GM12878 (cell line): ENCODE measurements around the gene SYMPK. TPM values are rescaled to one million over a fixed set of nuclear protein-coding genes. Genes with fewer than 3 reads are reported as not detected.
A peak's percentile ranks its signal among the peaks of the same experiment; 100 is the strongest.

Experiments used
- BMI1 ChIP-seq: fragments of 450-650 bp; IDR thresholded peaks from 2 replicates; pipeline ENCODE4 v1.6.1; 2016; ENCODE audit warnings: mild to moderate bottlenecking, moderate library complexity, borderline replicate concordance
- CREB1 ChIP-seq: IDR thresholded peaks from 2 replicates; pipeline ENCODE4 v1.6.1; 2012; ENCODE audit warnings: low read depth, mild to moderate bottlenecking, inconsistent platforms
- CREM ChIP-seq: IDR thresholded peaks from 2 replicates; pipeline ENCODE4 v1.6.1; 2014; ENCODE audit warnings: antibody characterized with exemption, low read depth
- ETV6 ChIP-seq, 2 experiments: fragments of 450-650 bp in 1 of 2; IDR thresholded peaks in 1 of 2; conservative IDR thresholded peaks in 1 of 2; 2 replicates each; pipeline ENCODE4 v1.6.1; 2014; ENCODE audit warnings: antibody characterized with exemption in 1 of 2, borderline replicate concordance in 1 of 2, low read depth in 1 of 2, mild to moderate bottlenecking in 1 of 2, moderate library complexity in 1 of 2
- FOXK2 ChIP-seq: fragments of 450-650 bp; IDR thresholded peaks from 2 replicates; pipeline ENCODE4 v1.6.1; 2017; ENCODE audit warnings: mild to moderate bottlenecking, moderate library complexity
- HDAC6 ChIP-seq: fragments of 200-600 bp; sonication (generic); IDR thresholded peaks from one replicate; pipeline ENCODE4 v1.8.0; 2017; ENCODE audit warnings: antibody characterized with exemption; ENCODE audit not compliant: unreplicated experiment
- HSF1 ChIP-seq: fragments of 150-350 bp; IDR thresholded peaks from 2 replicates; pipeline ENCODE4 v1.6.1; 2014; ENCODE audit warnings: mild to moderate bottlenecking, low read depth, low read length
- JUND ChIP-seq: IDR thresholded peaks from 2 replicates; pipeline ENCODE4 v1.6.1; 2012; ENCODE audit warnings: low read depth, mild to moderate bottlenecking, low read length, improper control_type of control experiment, moderate library complexity
- MTA2 ChIP-seq: fragments of 450-650 bp; IDR thresholded peaks from 2 replicates; pipeline ENCODE4 v1.6.1; 2016; ENCODE audit warnings: low read depth, mild to moderate bottlenecking, moderate library complexity
- MTA3 ChIP-seq: IDR thresholded peaks from 2 replicates; pipeline ENCODE4 v1.6.1; 2012; ENCODE audit warnings: low read length, inconsistent platforms, borderline replicate concordance
- MYB ChIP-seq: fragments of 150-350 bp; IDR thresholded peaks from 2 replicates; pipeline ENCODE4 v1.6.1; 2014; ENCODE audit warnings: mild to moderate bottlenecking, low read depth, low read length, borderline replicate concordance
- NR2C1 ChIP-seq: fragments of 450-650 bp; IDR thresholded peaks from 2 replicates; pipeline ENCODE4 v1.6.1; 2017; ENCODE audit warnings: antibody characterized with exemption, mild to moderate bottlenecking, moderate library complexity
- PAX5 ChIP-seq: IDR thresholded peaks from 2 replicates; pipeline ENCODE4 v1.6.1; 2011; ENCODE audit warnings: low read depth, low read length, borderline replicate concordance
- PAX8 ChIP-seq: fragments of 450-650 bp; IDR thresholded peaks from 2 replicates; pipeline ENCODE4 v1.6.1; 2017; ENCODE audit warnings: mild to moderate bottlenecking, moderate library complexity
- PML ChIP-seq: IDR thresholded peaks from 2 replicates; pipeline ENCODE4 v1.6.1; 2012; ENCODE audit warnings: low read length, inconsistent platforms
- POLR2AphosphoS2 ChIP-seq: IDR thresholded peaks from 2 replicates; pipeline ENCODE4 v1.6.1; 2011; ENCODE audit warnings: low read depth, mild to moderate bottlenecking, low read length, improper control_type of control experiment, moderate library complexity
- RBBP5 ChIP-seq: fragments of 200-600 bp; sonication (generic); conservative IDR thresholded peaks from 2 replicates; pipeline ENCODE4 v1.6.1; 2016
- SIX5 ChIP-seq: IDR thresholded peaks from 2 replicates; pipeline ENCODE4 v1.6.1; 2011; ENCODE audit warnings: mild to moderate bottlenecking, low read depth, low read length, moderate library complexity; ENCODE audit not compliant: severe bottlenecking
- SMAD5 ChIP-seq: IDR thresholded peaks from 2 replicates; pipeline ENCODE4 v1.6.1; 2016; ENCODE audit warnings: antibody characterized with exemption, low read depth
- SRF ChIP-seq, 2 experiments: IDR thresholded peaks; 2 replicates each; pipeline ENCODE4 v1.6.1; 2011; ENCODE audit warnings: low read depth in 2 of 2, low read length in 2 of 2, mild to moderate bottlenecking in 1 of 2, moderate library complexity in 1 of 2
- STAT1 ChIP-seq: fragments of 450-650 bp; conservative IDR thresholded peaks from 2 replicates; pipeline ENCODE4 v1.6.1; 2014; ENCODE audit warnings: antibody characterized with exemption, mild to moderate bottlenecking
- STAT3 ChIP-seq: IDR thresholded peaks from 2 replicates; pipeline ENCODE4 v1.6.1; 2011; ENCODE audit warnings: low read depth, low read length, improper control_type of control experiment
- ZBED1 ChIP-seq: IDR thresholded peaks from 2 replicates; pipeline ENCODE4 v1.6.1; 2016; ENCODE audit warnings: borderline replicate concordance
- ZBTB4 ChIP-seq: fragments of 450-650 bp; formaldehyde crosslinking; IDR thresholded peaks from 2 replicates; pipeline ENCODE4 v1.4.0; 2022; ENCODE audit warnings: mild to moderate bottlenecking, moderate library complexity
- ZNF217 ChIP-seq: fragments of 450-650 bp; IDR thresholded peaks from 2 replicates; pipeline ENCODE4 v1.6.1; 2017; ENCODE audit warnings: antibody characterized with exemption, mild to moderate bottlenecking
- polyA plus RNA-seq, 11 experiments: library from polyadenylated mRNA; depleted of rRNA in 4 of 11; unstranded in 6 of 11; stranded (reverse) in 5 of 11; fragments of >200 nt; fragmentation: Nextera tagmentation in 4 of 11; fragmentation: Illumina TruSeq in 1 of 11; extraction: Ambion mirVana in 4 of 11; extraction: Trizol in 1 of 11; gene quantifications; 1 replicate in 1 of 11; 2 replicates in 10 of 11; pipeline versions ENCODE4 v1.2.1 to v1.2.3, GENCODE V29; 2011 to 2016; ENCODE audit warnings: inconsistent platforms in 2 of 11, missing spikeins in 2 of 11, low read depth in 1 of 11
- total RNA-seq, 4 experiments: library from RNA; depleted of rRNA in 3 of 4; stranded (reverse); fragments of >200 nt in 3 of 4; fragmentation: Illumina TruSeq in 1 of 4; extraction: Trizol in 1 of 4; gene quantifications; 2 replicates each; pipeline versions ENCODE4 v1.2.1 to v1.2.3, GENCODE V29; 2013 to 2021
- TF ChIP-seq, protein P1 (sequence below): IDR thresholded peaks from 2 replicates; pipeline ENCODE4 v1.6.1; 2011; ENCODE audit warnings: low read depth, low read length, improper control_type of control experiment, borderline replicate concordance
- TF ChIP-seq, protein P2 (sequence below): IDR thresholded peaks from 2 replicates; pipeline ENCODE4 v1.6.1; 2011; ENCODE audit warnings: low read depth, mild to moderate bottlenecking, low read length, moderate library complexity, borderline replicate concordance; ENCODE audit errors: extremely low read depth

Gene SYMPK
- total and polyA plus RNA-seq, 10 of the 15 experiments (the other 5 are each of a cell fraction or from before 2014, with no cell fraction given) = 0.49 to 109 (median 42.5) TPM

- no peak for TF ChIP-seq ZBTB4
- TF ChIP-seq SMAD5 = no peak
- TF ChIP-seq, protein P1, sequence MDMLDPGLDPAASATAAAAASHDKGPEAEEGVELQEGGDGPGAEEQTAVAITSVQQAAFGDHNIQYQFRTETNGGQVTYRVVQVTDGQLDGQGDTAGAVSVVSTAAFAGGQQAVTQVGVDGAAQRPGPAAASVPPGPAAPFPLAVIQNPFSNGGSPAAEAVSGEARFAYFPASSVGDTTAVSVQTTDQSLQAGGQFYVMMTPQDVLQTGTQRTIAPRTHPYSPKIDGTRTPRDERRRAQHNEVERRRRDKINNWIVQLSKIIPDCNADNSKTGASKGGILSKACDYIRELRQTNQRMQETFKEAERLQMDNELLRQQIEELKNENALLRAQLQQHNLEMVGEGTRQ = peak; percentile 68
- no peak for TF ChIP-seq MTA2
- TF ChIP-seq ETV6 (conservative IDR thresholded peaks at IDR 0.05 in 1 of 2, IDR thresholded peaks at IDR 0.05 in 1 of 2; ENCODE audit: borderline replicate concordance in 1 of 2, low read depth in 1 of 2) = no peak
- TF ChIP-seq MYB = no peak
- TF ChIP-seq BMI1 = no peak
- TF ChIP-seq SRF (IDR thresholded peaks at IDR 0.05; ENCODE audit: low read depth in 2 of 2, low read length in 2 of 2) = no peak
- TF ChIP-seq POLR2AphosphoS2 = no peak
- TF ChIP-seq CREB1 = no peak; the same call in 1 of the 2 replicates
- TF ChIP-seq HDAC6 = no peak
- TF ChIP-seq RBBP5 = no peak
- TF ChIP-seq SIX5 = no peak
- peak; percentile 34; the same call in 1 of the 2 replicates for TF ChIP-seq CREM
- TF ChIP-seq, protein P2, sequence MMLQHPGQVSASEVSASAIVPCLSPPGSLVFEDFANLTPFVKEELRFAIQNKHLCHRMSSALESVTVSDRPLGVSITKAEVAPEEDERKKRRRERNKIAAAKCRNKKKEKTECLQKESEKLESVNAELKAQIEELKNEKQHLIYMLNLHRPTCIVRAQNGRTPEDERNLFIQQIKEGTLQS = peak; percentile 89; the same call in 1 of the 2 replicates
- TF ChIP-seq STAT3 = 0 out of 2 replicates have a peak, but pooled peaks have one; percentile 31
- TF ChIP-seq PAX8 = no peak
- TF ChIP-seq JUND = no peak
- no peak for TF ChIP-seq PAX5
- no peak for TF ChIP-seq ZNF217
- no peak for TF ChIP-seq HSF1
- 0 out of 2 replicates have a peak, but pooled peaks have one; percentile 42 for TF ChIP-seq STAT1
- no peak for TF ChIP-seq FOXK2
- no peak for TF ChIP-seq NR2C1
- no peak for TF ChIP-seq MTA3
- no peak for TF ChIP-seq ZBED1
- TF ChIP-seq PML = no peak
Measured at GRCh38 chr19:45817010-45817724, 45.8 kb downstream of the SYMPK start (continued).
